Activated gamma-delta T cell treated with anti-CD3 and anti-CD28 coated beads, Interleukin-2, amount 50 U/mL, for 16 hours (primary cell): ENCODE measurements around the gene CAMK1D.
"Not testable (repeated sequence)": the region's sequence is repeated elsewhere in the genome, so short reads cannot be mapped to it uniquely, and the experiment has no call there.

ENCODE experiments used
- DNase-seq: peaks from one replicate; pipeline ENCODE4 v3.0.0-alpha.2; 2020; ENCODE audit warnings: low read depth

Gene CAMK1D

GRCh38 chr10:12701696-12702095, 352.3 kb downstream of the CAMK1D start:
- DNase-seq = no peak

- no peak for DNase-seq
Observed at GRCh38 chr10:12702215-12702770, 352.9 kb downstream of the CAMK1D start.

- no peak for DNase-seq
Observed at GRCh38 chr10:12703126-12703525, 353.8 kb downstream of the CAMK1D start.

GRCh38 chr10:12703813-12704212, 354.5 kb downstream of the CAMK1D start:
- DNase-seq = no peak

- DNase-seq = no peak
Observed at GRCh38 chr10:12704488-12704887, 355.1 kb downstream of the CAMK1D start.

- no peak for DNase-seq
Observed at GRCh38 chr10:12705943-12706342, 356.6 kb downstream of the CAMK1D start.

GRCh38 chr10:12707461-12708185, 358.3 kb downstream of the CAMK1D start:
- no peak for DNase-seq

GRCh38 chr10:12709000-12709401, 359.7 kb downstream of the CAMK1D start:
- no peak for DNase-seq

GRCh38 chr10:12709521-12709963, 360.2 kb downstream of the CAMK1D start:
- no peak for DNase-seq

- DNase-seq = no peak
Observed at GRCh38 chr10:12710157-12710556, 360.8 kb downstream of the CAMK1D start.

- peak; percentile 62 for DNase-seq
Observed at GRCh38 chr10:12710594-12711349, 361.4 kb downstream of the CAMK1D start.

- DNase-seq = no peak
Observed at GRCh38 chr10:12711350-12711708, 362.0 kb downstream of the CAMK1D start.

- DNase-seq = no peak
Observed at GRCh38 chr10:12712293-12712983, 363.1 kb downstream of the CAMK1D start.

GRCh38 chr10:12712984-12713316, 363.6 kb downstream of the CAMK1D start:
- DNase-seq = not testable (repeated sequence)

- DNase-seq = no peak
Observed at GRCh38 chr10:12716042-12716441, 366.7 kb downstream of the CAMK1D start.

- DNase-seq = no peak
Observed at GRCh38 chr10:12717981-12718707, 368.8 kb downstream of the CAMK1D start.

- DNase-seq = no peak
Observed at GRCh38 chr10:12719365-12719764, 370.0 kb downstream of the CAMK1D start.

GRCh38 chr10:12720217-12720981, 371.1 kb downstream of the CAMK1D start:
- no peak for DNase-seq

GRCh38 chr10:12721334-12721733, 372.0 kb downstream of the CAMK1D start:
- no peak for DNase-seq

- DNase-seq = no peak
Observed at GRCh38 chr10:12723220-12723619, 373.9 kb downstream of the CAMK1D start.
